DOHH2 (cell line): Measurements from ENCODE around the gene TULP3.

Experiments
- H3F3A ChIP-seq: fragments of 200-600 bp; sonication (generic), shearing (Covaris generic); 2 replicates; pipeline ENCODE4 v1.6.0; 2016; ENCODE audit warnings: antibody characterized with exemption, mild to moderate bottlenecking; ENCODE audit not compliant: control insufficient read depth, insufficient read depth
- H3K27ac ChIP-seq: fragments of 200-600 bp; sonication (generic); 2 replicates; pipeline ENCODE4 v1.5.1; 2014; ENCODE audit warnings: low read depth, mild to moderate bottlenecking, low read length, moderate library complexity
- H3K27me3 ChIP-seq: fragments of 200-600 bp; sonication (generic); 2 replicates; pipeline ENCODE4 v1.6.1; 2014; ENCODE audit warnings: mild to moderate bottlenecking, low read length, mixed read lengths; ENCODE audit not compliant: control insufficient read depth
- H3K36me3 ChIP-seq: fragments of 200-600 bp; sonication (generic); 2 replicates; pipeline ENCODE4 v1.6.1; 2014; ENCODE audit warnings: mild to moderate bottlenecking, low read length, moderate library complexity, mixed read lengths; ENCODE audit not compliant: control insufficient read depth
- H3K4me1 ChIP-seq: fragments of 200-600 bp; sonication (generic); 2 replicates; pipeline ENCODE4 v1.6.1; 2014; ENCODE audit warnings: mild to moderate bottlenecking, low read length, mixed read lengths; ENCODE audit not compliant: control insufficient read depth
- H3K4me2 ChIP-seq: fragments of 200-600 bp; sonication (generic); 2 replicates; pipeline ENCODE4 v1.6.0; 2014; ENCODE audit warnings: mild to moderate bottlenecking, low read length, moderate library complexity
- H3K4me3 ChIP-seq: fragments of 200-600 bp; sonication (generic); 2 replicates; pipeline ENCODE4 v1.5.1; 2014; ENCODE audit warnings: mild to moderate bottlenecking, low read length, mixed read lengths
- H3K79me2 ChIP-seq: fragments of 200-600 bp; sonication (generic); 2 replicates; pipeline ENCODE4 v1.6.1; 2014; ENCODE audit warnings: mild to moderate bottlenecking, low read length, mixed read lengths; ENCODE audit not compliant: control insufficient read depth
- H3K9me2 ChIP-seq: fragments of 200-600 bp; sonication (generic); replicated peaks from 2 replicates; pipeline ENCODE4 v1.6.1; 2014; ENCODE audit warnings: mild to moderate bottlenecking, low read length, mixed read lengths; ENCODE audit not compliant: control insufficient read depth
- H3K9me3 ChIP-seq: fragments of 200-600 bp; sonication (generic); 2 replicates; pipeline ENCODE4 v1.6.1; 2014; ENCODE audit warnings: antibody characterized with exemption, low read length, mixed read lengths; ENCODE audit not compliant: control insufficient read depth, insufficient read depth
- H4K20me1 ChIP-seq: fragments of 200-600 bp; sonication (generic); 2 replicates; pipeline ENCODE4 v1.6.0; 2014; ENCODE audit warnings: low read depth, mild to moderate bottlenecking, antibody characterized with exemption, low read length, moderate library complexity; ENCODE audit not compliant: control insufficient read depth, insufficient read depth
- CTCF ChIP-seq: fragments of 200-600 bp; sonication (generic); IDR thresholded peaks from one replicate; pipeline ENCODE4 v1.5.1; 2014; ENCODE audit warnings: antibody characterized with exemption, mild to moderate bottlenecking, low read depth, low read length; ENCODE audit not compliant: poor library complexity, severe bottlenecking
- EZH2phosphoT487 ChIP-seq: fragments of 200-600 bp; sonication (generic); IDR thresholded peaks from 2 replicates; pipeline ENCODE4 v1.6.1; 2017; ENCODE audit warnings: borderline replicate concordance, mild to moderate bottlenecking, antibody characterized with exemption, low read length, moderate library complexity, mixed read lengths

Gene TULP3

GRCh38 chr12:2961705-2962104 is 71.0 kb downstream of the TULP3 start:
- no peaks in the 10 kb centered on the region for H3K36me3 ChIP-seq
- H4K20me1 ChIP-seq = no peaks in the 10 kb centered on the region
- H3K4me3 ChIP-seq = no peak overlapping the region; the same call in 1 of the 2 replicates
- H3K27ac ChIP-seq = no peak overlapping the region
- peaks cover 20% of the 10 kb centered on the region for H3K4me1 ChIP-seq
- H3F3A ChIP-seq = no peaks in the 10 kb centered on the region
- H3K79me2 ChIP-seq = peaks cover 55% of the 10 kb centered on the region
- H3K9me2 ChIP-seq = no peaks in the 10 kb centered on the region
- no peak overlapping the region for H3K4me2 ChIP-seq
- no peak for TF ChIP-seq CTCF
- TF ChIP-seq EZH2phosphoT487 = no peak
- H3K27me3 ChIP-seq = peaks cover 24% of the 10 kb centered on the region
- no peaks in the 10 kb centered on the region for H3K9me3 ChIP-seq

GRCh38 chr12:2963154-2963759 is 72.6 kb downstream of the TULP3 start:
- Histone ChIP-seq H4K20me1 (no peaks in the 10 kb centered on the region), H3K79me2 (peaks cover 62% of the 10 kb centered on the region), H3K36me3 (0 out of 2 replicates have a peak, but pooled peaks cover 2% of the 10 kb centered on the region), H3F3A (no peaks in the 10 kb centered on the region), H3K4me3 (no peak overlapping the region), H3K9me3 (no peaks in the 10 kb centered on the region), H3K27ac (no peak overlapping the region), H3K4me1 (peaks cover 16% of the 10 kb centered on the region), H3K27me3 (peaks cover 15% of the 10 kb centered on the region), H3K4me2 (no peak overlapping the region), H3K9me2 (no peaks in the 10 kb centered on the region)
- TF ChIP-seq CTCF (no peak), EZH2phosphoT487 (no peak)

GRCh38 chr12:2963760-2964292 is 73.1 kb downstream of the TULP3 start:
- Histone ChIP-seq H3K4me3 (no peak overlapping the region), H3F3A (no peaks in the 10 kb centered on the region), H3K9me3 (no peaks in the 10 kb centered on the region), H3K4me1 (peaks cover 14% of the 10 kb centered on the region), H3K27ac (no peak overlapping the region), H3K79me2 (peaks cover 62% of the 10 kb centered on the region), H3K9me2 (no peaks in the 10 kb centered on the region), H3K27me3 (peaks cover 10% of the 10 kb centered on the region), H3K4me2 (no peak overlapping the region), H4K20me1 (no peaks in the 10 kb centered on the region), H3K36me3 (0 out of 2 replicates have a peak, but pooled peaks cover 2% of the 10 kb centered on the region)
- TF ChIP-seq CTCF (no peak), EZH2phosphoT487 (no peak)
